ENCODE measurements around the gene CBX4.

The CBX4 gene

DNA sequence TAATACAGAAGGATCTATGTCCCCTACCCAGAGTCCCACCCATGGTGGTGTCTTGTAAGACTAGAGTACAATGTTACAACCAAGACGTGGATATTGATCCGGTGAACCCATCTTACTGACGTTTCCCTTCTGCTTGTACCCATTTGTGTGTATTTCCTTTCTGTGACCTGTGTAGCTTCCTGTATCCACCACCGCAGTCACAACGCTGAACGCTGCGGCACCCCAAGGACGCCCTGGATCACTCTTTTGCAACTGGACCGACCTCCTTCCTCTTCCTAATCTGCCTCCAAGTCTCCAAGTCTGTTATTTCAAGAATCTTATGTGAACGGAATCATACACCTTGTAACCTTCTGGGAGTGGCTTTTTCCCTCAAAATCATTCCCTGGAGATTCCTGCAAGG, 33.5 kb upstream of the CBX4 start:
- H3K36me3 ChIP-seq (ENCODE audit: low read length), result no peaks in the 10 kb centered on the region
- H3K4me2 ChIP-seq (ENCODE audit: low read depth, low read length, poor library complexity, severe bottlenecking), result no peak overlapping the region
- H3K27ac ChIP-seq (ENCODE audit: low read depth, low read length), result no peak overlapping the region
- H4K20me1 ChIP-seq (ENCODE audit: low read depth, low read length), result no peaks in the 10 kb centered on the region
- H3F3A ChIP-seq (ENCODE audit: insufficient read depth), result no peaks in the 10 kb centered on the region
- H3K9ac ChIP-seq (ENCODE audit: low read length), result no peak overlapping the region
- no peaks in the 10 kb centered on the region for H3K27me3 ChIP-seq (ENCODE audit: low read length)
- H3K9me2 ChIP-seq (replicated peaks; ENCODE audit: insufficient read depth, low read length), result no peaks in the 10 kb centered on the region
- no peaks in the 10 kb centered on the region for H3K9me3 ChIP-seq (ENCODE audit: insufficient read depth, low read length)
- TF ChIP-seq, protein P1, sequence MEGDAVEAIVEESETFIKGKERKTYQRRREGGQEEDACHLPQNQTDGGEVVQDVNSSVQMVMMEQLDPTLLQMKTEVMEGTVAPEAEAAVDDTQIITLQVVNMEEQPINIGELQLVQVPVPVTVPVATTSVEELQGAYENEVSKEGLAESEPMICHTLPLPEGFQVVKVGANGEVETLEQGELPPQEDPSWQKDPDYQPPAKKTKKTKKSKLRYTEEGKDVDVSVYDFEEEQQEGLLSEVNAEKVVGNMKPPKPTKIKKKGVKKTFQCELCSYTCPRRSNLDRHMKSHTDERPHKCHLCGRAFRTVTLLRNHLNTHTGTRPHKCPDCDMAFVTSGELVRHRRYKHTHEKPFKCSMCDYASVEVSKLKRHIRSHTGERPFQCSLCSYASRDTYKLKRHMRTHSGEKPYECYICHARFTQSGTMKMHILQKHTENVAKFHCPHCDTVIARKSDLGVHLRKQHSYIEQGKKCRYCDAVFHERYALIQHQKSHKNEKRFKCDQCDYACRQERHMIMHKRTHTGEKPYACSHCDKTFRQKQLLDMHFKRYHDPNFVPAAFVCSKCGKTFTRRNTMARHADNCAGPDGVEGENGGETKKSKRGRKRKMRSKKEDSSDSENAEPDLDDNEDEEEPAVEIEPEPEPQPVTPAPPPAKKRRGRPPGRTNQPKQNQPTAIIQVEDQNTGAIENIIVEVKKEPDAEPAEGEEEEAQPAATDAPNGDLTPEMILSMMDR (IDR thresholded peaks at IDR 0.05; ENCODE audit: insufficient read depth, low read length, poor library complexity, severe bottlenecking), result no peak
- TF ChIP-seq EZH2phosphoT487 (conservative IDR thresholded peaks at IDR 0.05; ENCODE audit: low read length), result no peak
- H3K4me3 ChIP-seq (ENCODE audit: insufficient read depth, low read length, poor library complexity, severe bottlenecking), result no peak overlapping the region
- H2AFZ ChIP-seq (ENCODE audit: low read depth, low read length, severe bottlenecking), result no peak overlapping the region
- H3K79me2 ChIP-seq (ENCODE audit: insufficient read depth, low read length), result no peaks in the 10 kb centered on the region

DNA sequence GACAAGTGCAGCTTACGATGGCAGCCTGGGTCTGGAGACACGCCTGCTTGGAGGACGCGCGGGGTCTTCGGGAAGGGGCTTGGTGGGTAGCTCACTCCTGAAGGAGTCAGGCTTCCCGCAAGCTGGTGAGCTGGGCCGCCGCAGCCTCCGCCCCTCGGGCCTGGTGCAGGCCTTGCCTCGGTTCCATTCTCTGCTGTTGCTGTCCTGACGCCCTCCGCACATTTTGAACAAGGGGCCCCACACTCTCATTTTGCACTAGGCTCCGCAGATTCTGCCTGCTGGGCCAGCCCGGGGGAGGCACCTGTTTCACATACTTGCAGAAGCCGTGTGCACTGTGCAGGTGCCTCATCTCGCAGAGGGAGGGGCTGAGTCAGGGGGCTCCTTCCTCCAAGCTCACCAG, 31.9 kb upstream of the CBX4 start:
- H3K4me2 ChIP-seq (ENCODE audit: low read depth, low read length, poor library complexity, severe bottlenecking), result no peak overlapping the region
- no peak overlapping the region for H3K4me3 ChIP-seq (ENCODE audit: insufficient read depth, low read length, poor library complexity, severe bottlenecking)
- H3F3A ChIP-seq (ENCODE audit: insufficient read depth), result no peaks in the 10 kb centered on the region
- H3K27ac ChIP-seq (ENCODE audit: low read depth, low read length), result no peak overlapping the region
- H3K36me3 ChIP-seq (ENCODE audit: low read length), result no peaks in the 10 kb centered on the region
- no peaks in the 10 kb centered on the region for H3K79me2 ChIP-seq (ENCODE audit: insufficient read depth, low read length)
- H3K9me3 ChIP-seq (ENCODE audit: insufficient read depth, low read length), result no peaks in the 10 kb centered on the region
- TF ChIP-seq, protein P1 (IDR thresholded peaks at IDR 0.05; ENCODE audit: insufficient read depth, low read length, poor library complexity, severe bottlenecking), result no peak
- H3K9ac ChIP-seq (ENCODE audit: low read length), result no peak overlapping the region
- no peaks in the 10 kb centered on the region for H4K20me1 ChIP-seq (ENCODE audit: low read depth, low read length)
- no peak overlapping the region for H2AFZ ChIP-seq (ENCODE audit: low read depth, low read length, severe bottlenecking)
- H3K27me3 ChIP-seq (ENCODE audit: low read length), result no peaks in the 10 kb centered on the region
- no peaks in the 10 kb centered on the region for H3K9me2 ChIP-seq (replicated peaks; ENCODE audit: insufficient read depth, low read length)

DNA sequence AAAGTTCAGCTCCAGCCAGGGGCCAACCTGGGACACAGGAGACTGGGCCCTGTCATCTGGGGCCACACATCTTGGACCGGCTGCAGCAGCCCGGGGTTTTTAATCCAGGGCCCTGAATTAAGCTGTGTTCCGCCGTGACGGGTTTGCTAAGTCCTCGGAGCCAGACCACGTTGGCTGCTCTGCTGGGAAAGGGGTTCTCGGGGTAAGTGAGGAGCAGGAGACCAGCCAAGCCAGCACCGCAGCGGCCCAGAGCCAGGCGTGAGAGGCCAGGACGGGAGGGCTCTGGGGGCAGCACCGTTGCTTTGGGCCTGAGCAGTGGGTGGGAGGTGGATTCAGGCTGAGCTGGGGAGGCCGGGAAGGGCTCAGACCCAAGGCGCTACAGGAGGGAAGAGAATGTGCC, 31.3 kb upstream of the CBX4 start:
- TF ChIP-seq EZH2phosphoT487 (conservative IDR thresholded peaks at IDR 0.05; ENCODE audit: low read length), result no peak
- TF ChIP-seq, protein P1 (IDR thresholded peaks at IDR 0.05; ENCODE audit: insufficient read depth, low read length, poor library complexity, severe bottlenecking), result no peak
- Histone ChIP-seq H3K79me2 (ENCODE audit: insufficient read depth, low read length) (no peaks in the 10 kb centered on the region), H3F3A (ENCODE audit: insufficient read depth) (no peaks in the 10 kb centered on the region), H3K27me3 (ENCODE audit: low read length) (no peaks in the 10 kb centered on the region), H3K27ac (ENCODE audit: low read depth, low read length) (no peak overlapping the region), H3K36me3 (ENCODE audit: low read length) (no peaks in the 10 kb centered on the region), H4K20me1 (ENCODE audit: low read depth, low read length) (no peaks in the 10 kb centered on the region), H3K4me3 (ENCODE audit: insufficient read depth, low read length, poor library complexity, severe bottlenecking) (no peak overlapping the region), H3K9me2 (replicated peaks; ENCODE audit: insufficient read depth, low read length) (no peaks in the 10 kb centered on the region), H3K9me3 (ENCODE audit: insufficient read depth, low read length) (no peaks in the 10 kb centered on the region), H3K4me2 (ENCODE audit: low read depth, low read length, poor library complexity, severe bottlenecking) (no peak overlapping the region), H3K9ac (ENCODE audit: low read length) (no peak overlapping the region), H2AFZ (ENCODE audit: low read depth, low read length, severe bottlenecking) (no peak overlapping the region)

All from SU-DHL-6 (cell line).